SW480 (cell line): ENCODE measurements around the gene IKZF3.
"Not testable (repeated sequence)": the region's sequence is repeated elsewhere in the genome, so short reads cannot be mapped to it uniquely, and the experiment has no call there.

ENCODE experiments used
- DNase-seq: peaks from one replicate; pipeline ENCODE4 v3.0.0-alpha.2; 2016; ENCODE audit warnings: low spot score

The IKZF3 gene

DNA sequence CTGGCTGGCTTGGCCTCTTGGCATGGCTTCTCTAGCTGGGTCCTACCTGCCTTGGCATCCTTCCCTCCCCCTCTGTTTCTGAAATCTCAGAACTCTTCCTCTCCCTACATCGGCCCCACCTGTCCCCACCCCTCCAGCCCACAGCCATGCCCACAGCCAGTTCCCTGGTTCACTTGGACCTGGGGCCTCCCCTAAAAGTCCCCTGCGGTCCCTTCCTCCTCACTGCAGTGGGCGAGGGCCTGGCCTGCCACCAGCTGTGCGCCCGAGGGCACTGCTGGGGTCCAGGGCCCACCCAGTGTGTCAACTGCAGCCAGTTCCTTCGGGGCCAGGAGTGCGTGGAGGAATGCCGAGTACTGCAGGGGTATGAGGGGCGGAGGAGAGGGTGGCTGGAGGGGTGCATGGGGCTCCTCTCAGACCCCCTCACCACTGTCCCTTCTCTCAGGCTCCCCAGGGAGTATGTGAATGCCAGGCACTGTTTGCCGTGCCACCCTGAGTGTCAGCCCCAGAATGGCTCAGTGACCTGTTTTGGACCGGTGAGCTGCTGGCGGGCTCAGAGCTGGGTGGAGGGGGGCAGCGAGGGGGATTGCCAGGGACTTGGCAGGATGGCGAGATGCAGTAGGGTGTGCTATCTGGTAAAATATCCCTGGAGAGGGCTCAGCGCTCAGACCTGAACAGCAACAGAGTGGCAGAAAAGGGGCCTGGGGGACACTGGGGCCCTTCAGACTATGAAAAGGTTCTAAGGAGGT is 147.9 kb downstream of the IKZF3 start:
- DNase-seq = no peak

DNA sequence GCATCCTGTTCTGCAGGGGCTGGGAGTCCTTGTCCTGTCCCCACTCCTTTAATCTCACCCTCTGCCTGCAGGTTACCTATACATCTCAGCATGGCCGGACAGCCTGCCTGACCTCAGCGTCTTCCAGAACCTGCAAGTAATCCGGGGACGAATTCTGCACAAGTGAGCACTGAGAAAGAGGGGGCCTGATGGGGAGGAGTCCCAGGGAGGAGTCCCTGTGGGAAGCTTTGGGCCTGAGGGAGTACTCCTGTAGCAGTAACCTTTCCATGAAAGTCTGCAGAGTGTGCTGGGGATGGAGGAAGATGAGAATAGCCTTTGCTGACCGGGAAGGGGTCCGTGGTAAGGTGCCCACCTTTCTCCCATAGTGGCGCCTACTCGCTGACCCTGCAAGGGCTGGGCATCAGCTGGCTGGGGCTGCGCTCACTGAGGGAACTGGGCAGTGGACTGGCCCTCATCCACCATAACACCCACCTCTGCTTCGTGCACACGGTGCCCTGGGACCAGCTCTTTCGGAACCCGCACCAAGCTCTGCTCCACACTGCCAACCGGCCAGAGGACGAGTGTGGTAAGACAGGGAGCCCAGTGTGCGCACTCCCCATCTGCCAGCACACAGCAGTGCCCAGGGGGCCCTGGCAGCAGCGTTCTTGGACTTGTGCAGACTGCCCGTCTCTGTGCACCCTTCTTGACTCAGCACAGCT is 148.6 kb downstream of the IKZF3 start:
- no peak for DNase-seq

DNA sequence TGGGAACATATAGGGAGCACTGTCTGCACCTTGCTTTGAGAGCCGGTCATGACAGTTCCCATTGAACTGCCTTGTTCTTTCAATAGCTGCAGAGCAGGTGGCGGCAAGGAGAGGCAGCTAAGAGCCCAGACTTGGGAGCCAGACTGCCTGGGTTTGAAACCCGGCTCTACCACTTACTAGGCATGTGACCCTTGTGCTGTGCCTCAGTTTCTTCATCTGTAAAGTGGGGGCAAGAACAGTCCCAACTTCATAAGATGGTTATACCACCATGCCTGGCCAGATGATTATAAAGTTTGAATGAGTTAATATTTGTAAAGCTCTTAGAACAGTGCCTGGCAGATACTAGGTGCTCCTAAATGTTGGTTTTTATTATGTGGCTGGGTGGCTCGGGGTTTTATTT is 149.9 kb downstream of the IKZF3 start:
- no peak for DNase-seq

DNA sequence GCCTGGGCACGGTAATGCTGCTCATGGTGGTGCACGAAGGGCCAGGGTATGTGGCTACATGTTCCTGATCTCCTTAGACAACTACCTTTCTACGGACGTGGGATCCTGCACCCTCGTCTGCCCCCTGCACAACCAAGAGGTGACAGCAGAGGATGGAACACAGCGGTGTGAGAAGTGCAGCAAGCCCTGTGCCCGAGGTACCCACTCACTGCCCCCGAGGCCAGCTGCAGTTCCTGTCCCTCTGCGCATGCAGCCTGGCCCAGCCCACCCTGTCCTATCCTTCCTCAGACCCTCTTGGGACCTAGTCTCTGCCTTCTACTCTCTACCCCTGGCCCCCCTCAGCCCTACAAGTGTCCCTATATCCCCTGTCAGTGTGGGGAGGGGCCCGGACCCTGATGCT is 152.3 kb downstream of the IKZF3 start:
- DNase-seq = no peak

DNA sequence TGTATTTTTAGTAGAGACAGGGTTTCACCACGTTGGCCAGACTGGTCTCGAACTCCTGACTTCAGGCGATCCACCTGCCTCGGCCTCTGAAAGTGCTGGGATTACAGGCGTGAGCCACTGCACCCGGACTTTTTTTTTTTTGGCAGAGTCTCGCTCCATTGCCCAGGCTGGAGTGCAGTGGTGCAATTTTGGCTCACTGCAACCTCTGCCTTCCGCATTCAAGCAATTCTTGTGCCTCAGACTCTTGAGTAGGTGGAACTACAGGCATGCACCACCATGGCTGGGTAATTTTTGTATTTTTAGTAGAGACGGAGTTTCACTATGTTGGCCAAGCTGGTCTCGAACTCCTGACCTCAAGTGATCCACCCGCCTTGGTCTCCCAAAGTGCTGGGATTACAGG is 153.0 kb downstream of the IKZF3 start:
- DNase-seq = not testable (repeated sequence)

DNA sequence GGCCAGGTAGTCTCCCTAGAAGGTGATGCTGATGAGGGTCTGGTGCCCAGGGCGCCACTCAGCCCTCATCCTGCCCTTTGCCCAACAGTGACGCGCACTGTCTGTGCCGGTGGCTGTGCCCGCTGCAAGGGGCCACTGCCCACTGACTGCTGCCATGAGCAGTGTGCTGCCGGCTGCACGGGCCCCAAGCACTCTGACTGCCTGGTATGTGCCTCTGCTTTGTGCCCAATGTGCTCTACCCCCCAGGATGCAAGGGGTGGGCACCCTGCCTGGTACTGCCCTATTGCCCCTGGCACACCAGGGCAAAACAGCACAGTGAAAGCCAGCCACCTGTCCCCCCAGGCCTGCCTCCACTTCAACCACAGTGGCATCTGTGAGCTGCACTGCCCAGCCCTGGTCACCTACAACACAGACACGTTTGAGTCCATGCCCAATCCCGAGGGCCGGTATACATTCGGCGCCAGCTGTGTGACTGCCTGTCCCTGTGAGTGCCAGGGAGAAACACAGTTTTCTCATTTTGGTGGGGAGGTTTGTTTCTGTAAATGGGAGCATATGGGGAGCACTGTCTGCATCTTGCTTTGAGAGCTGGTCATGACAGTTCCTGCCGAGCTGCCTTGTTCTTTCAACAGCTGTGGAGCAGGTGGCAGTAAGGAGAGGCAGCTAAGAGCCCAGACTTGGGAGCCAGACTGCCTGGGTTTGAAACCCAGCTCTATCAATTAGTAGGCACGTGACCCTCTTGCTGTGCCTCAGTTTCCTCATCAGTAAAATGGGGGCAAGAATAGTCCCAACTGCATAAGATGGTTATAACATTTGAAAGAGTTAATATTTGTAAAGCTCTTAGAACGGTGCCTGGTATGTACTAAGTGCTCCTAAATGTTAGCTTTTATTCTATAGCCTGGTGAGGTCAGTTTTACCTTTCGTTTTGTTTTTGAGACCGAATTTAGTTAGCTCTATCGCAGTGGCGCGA is 153.8 kb downstream of the IKZF3 start:
- DNase-seq = no peak

DNA sequence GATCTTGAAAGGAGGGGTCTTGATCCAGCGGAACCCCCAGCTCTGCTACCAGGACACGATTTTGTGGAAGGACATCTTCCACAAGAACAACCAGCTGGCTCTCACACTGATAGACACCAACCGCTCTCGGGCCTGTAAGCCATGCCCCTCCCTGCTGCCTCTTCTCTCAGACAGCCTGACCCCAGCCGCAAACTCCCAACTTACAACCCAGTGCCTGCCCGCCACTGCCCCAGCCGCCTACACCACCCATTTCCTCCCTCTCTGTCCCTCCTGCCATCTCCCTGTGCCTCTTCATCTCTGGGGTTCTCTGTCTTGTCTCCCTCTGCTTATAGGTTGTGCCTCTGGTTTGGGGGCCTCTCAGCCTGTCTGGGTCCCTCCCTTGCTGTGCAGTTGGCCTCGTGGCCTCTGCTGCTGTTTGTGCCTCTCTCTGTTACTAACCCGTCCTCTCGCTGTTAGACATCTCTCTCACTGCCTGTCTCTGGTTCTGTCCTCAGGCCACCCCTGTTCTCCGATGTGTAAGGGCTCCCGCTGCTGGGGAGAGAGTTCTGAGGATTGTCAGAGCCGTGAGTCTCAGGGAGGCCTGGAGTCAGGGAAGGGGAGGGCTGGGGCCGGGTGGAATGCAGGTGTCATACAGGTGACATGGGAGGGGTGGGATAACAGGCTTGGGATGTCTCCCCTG is 154.7 kb downstream of the IKZF3 start:
- DNase-seq = no peak
